Measurements from ENCODE around the gene NR1H2. TPM values are rescaled to one million over a fixed set of nuclear protein-coding genes. Genes with fewer than 3 reads are reported as not detected.
A peak's percentile ranks its signal among the peaks of the same experiment; 100 is the strongest.

NR1H2 gene
- total RNA-seq, 1 donor from 2014 or later = 150 TPM

DNA sequence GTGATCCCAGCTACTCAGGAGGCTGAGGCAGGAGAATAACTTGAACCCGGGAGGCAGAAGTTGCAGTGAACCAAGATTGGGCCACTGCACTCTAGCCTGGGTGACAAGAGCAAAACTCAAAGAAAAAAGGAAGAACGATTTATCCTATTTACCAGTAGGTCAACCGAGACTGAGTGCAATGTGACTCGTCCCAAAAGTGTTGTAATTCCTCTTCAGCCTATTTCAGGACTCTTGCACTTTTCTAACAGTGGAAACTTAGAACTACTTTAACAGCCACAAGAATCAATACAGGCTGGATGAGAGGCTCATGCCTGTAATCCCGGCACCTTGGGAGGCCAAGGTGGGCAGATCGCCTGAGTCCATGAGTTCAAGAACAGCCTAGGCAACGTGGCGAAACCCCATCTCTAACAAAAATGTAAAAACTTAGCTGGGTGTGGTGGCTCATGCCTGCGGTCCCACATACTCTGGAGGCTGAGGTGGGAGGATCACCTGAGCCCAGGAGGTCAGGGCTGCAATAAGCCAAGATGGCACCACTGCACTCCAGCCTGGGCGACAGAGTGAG, 4.3 kb upstream of the NR1H2 start:
- Histone ChIP-seq H3K9me3 (no peaks in the 10 kb centered on the region), H3K4me1 (peaks cover 0 to under 1% of the 10 kb centered on the region in 2 donors), H3K27ac (no peak overlapping the region), H3K36me3 (no peaks in the 10 kb centered on the region), H3K4me3 (no peak overlapping the region), H3K27me3 (no peaks in the 10 kb centered on the region)
- TF ChIP-seq, protein P1, sequence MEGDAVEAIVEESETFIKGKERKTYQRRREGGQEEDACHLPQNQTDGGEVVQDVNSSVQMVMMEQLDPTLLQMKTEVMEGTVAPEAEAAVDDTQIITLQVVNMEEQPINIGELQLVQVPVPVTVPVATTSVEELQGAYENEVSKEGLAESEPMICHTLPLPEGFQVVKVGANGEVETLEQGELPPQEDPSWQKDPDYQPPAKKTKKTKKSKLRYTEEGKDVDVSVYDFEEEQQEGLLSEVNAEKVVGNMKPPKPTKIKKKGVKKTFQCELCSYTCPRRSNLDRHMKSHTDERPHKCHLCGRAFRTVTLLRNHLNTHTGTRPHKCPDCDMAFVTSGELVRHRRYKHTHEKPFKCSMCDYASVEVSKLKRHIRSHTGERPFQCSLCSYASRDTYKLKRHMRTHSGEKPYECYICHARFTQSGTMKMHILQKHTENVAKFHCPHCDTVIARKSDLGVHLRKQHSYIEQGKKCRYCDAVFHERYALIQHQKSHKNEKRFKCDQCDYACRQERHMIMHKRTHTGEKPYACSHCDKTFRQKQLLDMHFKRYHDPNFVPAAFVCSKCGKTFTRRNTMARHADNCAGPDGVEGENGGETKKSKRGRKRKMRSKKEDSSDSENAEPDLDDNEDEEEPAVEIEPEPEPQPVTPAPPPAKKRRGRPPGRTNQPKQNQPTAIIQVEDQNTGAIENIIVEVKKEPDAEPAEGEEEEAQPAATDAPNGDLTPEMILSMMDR (IDR thresholded peaks at IDR 0.05) = no peak
- no peak for DNase-seq (ENCODE audit: low spot score in 2 of 2)
- intact Hi-C loops (cut with DNase I) = loop anchor here (10.0 kb wide), 1 partner anchor 1323 kb away; the partner anchor contains the start of gene SPACA6

DNA sequence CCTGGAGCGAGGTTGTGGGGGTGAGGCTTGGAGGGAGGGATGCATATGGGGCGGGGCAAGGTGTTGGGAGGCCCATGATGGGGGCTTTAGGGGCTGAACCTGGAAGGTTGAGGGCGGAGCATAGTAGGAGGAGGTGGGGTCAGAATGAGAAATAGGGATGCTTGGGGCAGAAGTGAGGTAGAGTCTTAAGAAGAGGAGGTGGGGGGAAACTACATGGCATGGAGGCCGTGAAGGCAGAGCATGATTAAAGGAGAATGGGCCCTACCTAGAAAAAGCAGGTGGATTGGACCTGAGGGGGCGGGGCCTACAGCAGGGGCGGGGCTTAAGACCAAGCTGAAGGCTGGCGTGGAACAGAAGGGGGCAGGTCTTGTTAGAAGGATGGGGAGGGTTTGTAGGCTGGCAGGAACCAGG, 799 bp downstream of the NR1H2 start:
- TF ChIP-seq, protein P1 (IDR thresholded peaks at IDR 0.05) = no peak
- Histone ChIP-seq H3K27me3 (no peaks in the 10 kb centered on the region), H3K27ac (peak overlapping the region; percentile 99 to 100), H3K4me3 (peak overlapping the region; percentile 88 to 90), H3K4me1 (peaks cover 0 to 6% of the 10 kb centered on the region in 2 donors), H3K36me3 (peaks cover 46 to 48% of the 10 kb centered on the region in 2 donors), H3K9me3 (no peaks in the 10 kb centered on the region)
- DNase-seq (ENCODE audit: low spot score in 2 of 2) = no peak
- intact Hi-C loops (cut with DNase I) = loop anchor here (2.0 to 10.0 kb wide), 4 partner anchors 428 to 1318 kb away; partner anchors contain the start of genes AKT1S1, CTU1, SPACA6 and TBC1D17

DNA sequence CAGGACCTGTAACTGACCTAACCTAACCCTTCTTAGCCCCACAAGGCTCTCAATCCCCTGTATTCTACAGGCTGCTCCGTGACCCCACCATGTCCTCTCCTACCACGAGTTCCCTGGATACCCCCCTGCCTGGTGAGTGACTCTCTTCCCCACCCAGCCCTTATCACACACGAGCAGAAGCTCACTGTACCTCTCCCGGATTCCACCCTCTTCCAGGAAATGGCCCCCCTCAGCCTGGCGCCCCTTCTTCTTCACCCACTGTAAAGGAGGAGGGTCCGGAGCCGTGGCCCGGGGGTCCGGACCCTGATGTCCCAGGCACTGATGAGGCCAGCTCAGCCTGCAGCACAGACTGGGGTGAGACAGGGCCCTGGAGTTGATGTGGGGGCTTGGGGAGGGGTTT, 1.3 kb downstream of the NR1H2 start:
- TF ChIP-seq, protein P1 (IDR thresholded peaks at IDR 0.05) = no peak
- peak overlapping the region in 1 of 2 donors; percentile 90 for H3K4me3 ChIP-seq
- no peaks in the 10 kb centered on the region for H3K9me3 ChIP-seq
- peaks cover 51 to 53% of the 10 kb centered on the region in 2 donors for H3K36me3 ChIP-seq
- peaks cover 0 to 6% of the 10 kb centered on the region in 2 donors for H3K4me1 ChIP-seq
- H3K27me3 ChIP-seq = no peaks in the 10 kb centered on the region
- intact Hi-C loops (cut with DNase I) = loop anchor here (2.0 to 10.0 kb wide), 4 partner anchors 427 to 1317 kb away; partner anchors contain the start of genes AKT1S1, CTU1, SPACA6 and TBC1D17
- no peak for DNase-seq (ENCODE audit: low spot score in 2 of 2)
- H3K27ac ChIP-seq = peak overlapping the region; percentile 99 to 100

DNA sequence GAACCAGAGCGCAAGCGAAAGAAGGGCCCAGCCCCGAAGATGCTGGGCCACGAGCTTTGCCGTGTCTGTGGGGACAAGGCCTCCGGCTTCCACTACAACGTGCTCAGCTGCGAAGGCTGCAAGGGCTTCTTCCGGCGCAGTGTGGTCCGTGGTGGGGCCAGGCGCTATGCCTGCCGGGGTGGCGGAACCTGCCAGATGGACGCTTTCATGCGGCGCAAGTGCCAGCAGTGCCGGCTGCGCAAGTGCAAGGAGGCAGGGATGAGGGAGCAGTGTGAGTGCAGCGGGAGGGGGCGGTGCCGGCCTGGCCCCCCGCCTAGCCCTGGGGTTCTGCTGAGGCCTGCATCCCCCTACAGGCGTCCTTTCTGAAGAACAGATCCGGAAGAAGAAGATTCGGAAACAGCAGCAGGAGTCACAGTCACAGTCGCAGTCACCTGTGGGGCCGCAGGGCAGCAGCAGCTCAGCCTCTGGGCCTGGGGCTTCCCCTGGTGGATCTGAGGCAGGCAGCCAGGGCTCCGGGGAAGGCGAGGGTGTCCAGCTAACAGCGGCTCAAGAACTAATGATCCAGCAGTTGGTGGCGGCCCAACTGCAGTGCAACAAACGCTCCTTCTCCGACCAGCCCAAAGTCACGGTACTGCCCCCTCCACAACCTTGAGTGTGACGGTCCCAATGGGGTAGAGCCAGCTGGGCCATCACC, 2.1 kb downstream of the NR1H2 start:
- no peak overlapping the region for H3K4me3 ChIP-seq
- H3K36me3 ChIP-seq = peaks cover 51 to 54% of the 10 kb centered on the region in 2 donors
- H3K9me3 ChIP-seq = no peaks in the 10 kb centered on the region
- no peak overlapping the region for H3K27ac ChIP-seq
- no peaks in the 10 kb centered on the region for H3K27me3 ChIP-seq
- intact Hi-C loops (cut with DNase I) = loop anchor here (5.0 to 10.0 kb wide), 2 partner anchors 729 to 1316 kb away; partner anchors contain the start of genes CTU1 and SPACA6
- H3K4me1 ChIP-seq = peaks cover 0 to 6% of the 10 kb centered on the region in 2 donors
- TF ChIP-seq, protein P1 (IDR thresholded peaks at IDR 0.05) = no peak
- DNase-seq (ENCODE audit: low spot score in 2 of 2) = no peak

DNA sequence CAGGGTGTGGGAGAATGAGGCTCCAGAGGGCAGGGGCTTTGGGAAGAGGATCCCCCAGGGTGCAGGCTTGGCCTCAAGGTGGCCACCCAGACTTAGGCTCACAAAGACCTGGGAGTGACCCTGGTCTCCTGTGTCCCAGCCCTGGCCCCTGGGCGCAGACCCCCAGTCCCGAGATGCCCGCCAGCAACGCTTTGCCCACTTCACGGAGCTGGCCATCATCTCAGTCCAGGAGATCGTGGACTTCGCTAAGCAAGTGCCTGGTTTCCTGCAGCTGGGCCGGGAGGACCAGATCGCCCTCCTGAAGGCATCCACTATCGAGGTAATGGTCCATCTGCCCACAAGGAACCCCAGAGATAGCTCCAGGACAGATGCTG, 2.6 kb downstream of the NR1H2 start:
- Histone ChIP-seq H3K9me3 (no peaks in the 10 kb centered on the region), H3K36me3 (peaks cover 51 to 54% of the 10 kb centered on the region in 2 donors), H3K27ac (no peak overlapping the region), H3K4me1 (peaks cover 0 to 9% of the 10 kb centered on the region in 2 donors), H3K27me3 (no peaks in the 10 kb centered on the region), H3K4me3 (no peak overlapping the region)
- intact Hi-C loops (cut with DNase I) = loop anchor here (5.0 to 10.0 kb wide), 2 partner anchors 728 to 1316 kb away; partner anchors contain the start of genes CTU1 and SPACA6
- TF ChIP-seq, protein P1 (IDR thresholded peaks at IDR 0.05) = no peak
- DNase-seq (ENCODE audit: low spot score in 2 of 2) = no peak
